Chondrocyte (in vitro differentiated cells): ENCODE measurements around the gene IL1R2. TPM values are rescaled to one million over a fixed set of nuclear protein-coding genes. Genes with fewer than 3 reads are reported as not detected.

ENCODE experiments used
- DNase-seq: peaks from one replicate; pipeline ENCODE4 v3.0.0; 2021; ENCODE audit warnings: mixed read lengths, low spot score
- H3K27ac Mint-ChIP-seq: one replicate; pipeline ENCODE4 v1.8.0; 2021; ENCODE audit warnings: mild to moderate bottlenecking, moderate library complexity, mixed read lengths; ENCODE audit not compliant: unreplicated experiment
- H3K27me3 Mint-ChIP-seq: 2 replicates; pipeline ENCODE4 v1.8.0; 2021; ENCODE audit warnings: low read depth, mixed read lengths
- H3K36me3 Mint-ChIP-seq: 2 replicates; pipeline ENCODE4 v1.8.0; 2021; ENCODE audit warnings: low read depth, mixed read lengths
- H3K4me1 Mint-ChIP-seq: 2 replicates; pipeline ENCODE4 v1.8.0; 2021; ENCODE audit warnings: low read depth, mild to moderate bottlenecking, mixed read lengths
- H3K4me3 Mint-ChIP-seq: one replicate; pipeline ENCODE4 v1.8.0; 2021; ENCODE audit warnings: mild to moderate bottlenecking, moderate library complexity, mixed read lengths; ENCODE audit not compliant: unreplicated experiment
- H3K9me3 Mint-ChIP-seq: 2 replicates; pipeline ENCODE4 v1.8.0; 2021; ENCODE audit warnings: low read depth, mixed read lengths
- CTCF ChIP-seq: fragments of 200-600 bp; sonication (generic); IDR thresholded peaks from 2 replicates; pipeline ENCODE4 v1.5.0; 2021; ENCODE audit warnings: antibody characterized with exemption, mild to moderate bottlenecking, moderate library complexity
- total RNA-seq: library from RNA; stranded (reverse); gene quantifications from 3 replicates; pipeline ENCODE4 v1.2.1, GENCODE V29; 2021

IL1R2 gene
- total RNA-seq, 1 donor from 2014 or later = not detected

DNA sequence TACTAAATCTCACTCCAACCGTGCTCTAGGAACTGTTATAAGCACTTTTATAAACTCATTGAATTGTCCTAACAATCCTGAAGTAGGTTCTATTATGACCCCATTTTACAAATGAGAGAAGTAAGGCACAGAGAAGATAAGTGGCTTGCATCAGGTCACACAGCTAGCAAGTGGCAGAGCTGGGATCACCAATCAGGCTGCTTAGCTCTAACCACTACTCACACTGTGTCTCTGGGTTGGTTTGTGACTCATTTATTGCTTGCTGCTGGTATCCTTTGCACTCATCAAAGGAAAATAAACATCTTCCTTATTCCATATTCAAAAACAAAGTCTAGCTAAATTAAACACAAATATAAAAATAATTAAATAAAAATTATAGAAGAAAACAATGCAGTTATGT is 42.5 kb upstream of the IL1R2 start:
- H3K4me1 Mint-ChIP-seq = no peaks in the 10 kb centered on the region
- DNase-seq = no peak
- peaks cover 5% of the 10 kb centered on the region for H3K27me3 Mint-ChIP-seq
- no peak for TF ChIP-seq CTCF
- H3K9me3 Mint-ChIP-seq = peaks cover 11% of the 10 kb centered on the region
- no peak overlapping the region for H3K27ac Mint-ChIP-seq
- no peak overlapping the region for H3K4me3 Mint-ChIP-seq
- H3K36me3 Mint-ChIP-seq = no peaks in the 10 kb centered on the region

GRCh38 chr2:101951296-101951695 is 40.5 kb upstream of the IL1R2 start:
- Mint-ChIP-seq H3K4me3 (no peak overlapping the region), H3K36me3 (no peaks in the 10 kb centered on the region)

DNA sequence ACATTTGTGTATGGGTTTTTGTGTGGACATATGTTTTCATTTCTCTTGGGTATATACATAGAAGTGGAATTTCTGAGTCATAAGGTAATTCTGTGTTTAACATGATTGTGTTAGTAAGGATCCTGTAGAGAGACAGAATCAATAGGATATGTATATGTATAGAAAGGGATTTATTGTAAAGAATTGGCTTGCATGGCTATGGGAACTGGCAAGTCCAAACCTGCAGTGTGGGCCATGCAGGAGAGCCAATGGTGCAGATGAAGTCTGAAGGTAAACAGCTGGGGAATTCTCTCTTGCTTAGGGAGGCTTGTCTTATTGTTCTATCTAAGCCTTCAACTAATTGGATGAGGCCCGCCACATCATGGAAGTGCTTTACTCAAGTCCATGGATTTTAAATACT is 39.2 kb upstream of the IL1R2 start:
- no peak overlapping the region for H3K4me3 Mint-ChIP-seq
- peaks cover 11% of the 10 kb centered on the region for H3K9me3 Mint-ChIP-seq
- no peaks in the 10 kb centered on the region for H3K4me1 Mint-ChIP-seq
- H3K36me3 Mint-ChIP-seq = no peaks in the 10 kb centered on the region
- no peak for DNase-seq
- no peak overlapping the region for H3K27ac Mint-ChIP-seq
- no peak for TF ChIP-seq CTCF
- H3K27me3 Mint-ChIP-seq = no peaks in the 10 kb centered on the region

More at GRCh38 chr2:101951296-101951695, 40.5 kb upstream of the IL1R2 start:
- no peak for TF ChIP-seq CTCF
- H3K9me3 Mint-ChIP-seq = peaks cover 11% of the 10 kb centered on the region
- no peaks in the 10 kb centered on the region for H3K4me1 Mint-ChIP-seq
- DNase-seq = no peak
- no peak overlapping the region for H3K27ac Mint-ChIP-seq
- H3K27me3 Mint-ChIP-seq = no peaks in the 10 kb centered on the region

DNA sequence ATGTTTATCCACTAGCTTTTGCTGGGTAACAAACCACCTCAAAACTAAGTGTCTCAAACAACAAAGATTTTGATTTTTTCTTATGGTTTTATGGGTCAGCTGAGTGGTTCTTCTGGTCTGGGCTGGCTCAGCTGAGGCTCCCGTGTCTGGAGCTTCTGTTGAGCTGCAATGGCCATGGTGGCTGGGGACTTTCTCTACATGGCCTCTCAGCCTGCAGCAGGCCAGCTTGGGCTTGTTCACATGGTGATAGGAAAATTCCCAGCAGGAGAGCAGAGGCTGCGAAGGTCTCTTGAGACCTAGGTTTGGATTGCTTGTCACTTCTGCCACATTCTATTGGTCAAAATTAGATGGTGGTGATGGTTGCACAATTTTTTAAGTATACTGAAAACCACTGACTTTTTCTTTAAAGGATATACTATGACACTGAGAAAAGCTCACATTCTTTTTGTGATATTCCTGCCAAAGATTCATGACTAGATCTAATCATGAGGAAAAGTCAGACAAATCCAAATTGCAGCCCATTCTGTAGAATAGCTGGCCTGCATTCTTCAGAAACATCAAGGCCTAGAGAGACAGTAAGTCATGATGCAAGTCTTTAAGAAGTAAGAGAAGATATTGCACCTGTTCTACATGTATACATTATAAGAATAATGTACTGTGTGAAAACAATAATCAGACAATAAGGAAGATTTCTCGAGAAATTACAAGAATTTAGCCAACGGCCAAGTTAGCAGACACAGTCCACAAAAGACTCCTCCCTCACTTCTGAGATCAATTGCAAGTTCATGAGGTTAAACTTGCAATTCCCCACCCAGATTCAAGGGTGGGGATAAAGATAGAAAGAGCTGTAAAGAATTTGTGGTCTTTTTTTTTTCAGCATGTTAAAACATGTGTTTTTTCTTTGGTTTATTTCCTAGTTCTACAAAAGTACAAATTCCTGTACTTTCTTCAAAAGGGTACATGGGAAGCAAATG is 35.0 kb upstream of the IL1R2 start:
- no peaks in the 10 kb centered on the region for H3K36me3 Mint-ChIP-seq

DNA sequence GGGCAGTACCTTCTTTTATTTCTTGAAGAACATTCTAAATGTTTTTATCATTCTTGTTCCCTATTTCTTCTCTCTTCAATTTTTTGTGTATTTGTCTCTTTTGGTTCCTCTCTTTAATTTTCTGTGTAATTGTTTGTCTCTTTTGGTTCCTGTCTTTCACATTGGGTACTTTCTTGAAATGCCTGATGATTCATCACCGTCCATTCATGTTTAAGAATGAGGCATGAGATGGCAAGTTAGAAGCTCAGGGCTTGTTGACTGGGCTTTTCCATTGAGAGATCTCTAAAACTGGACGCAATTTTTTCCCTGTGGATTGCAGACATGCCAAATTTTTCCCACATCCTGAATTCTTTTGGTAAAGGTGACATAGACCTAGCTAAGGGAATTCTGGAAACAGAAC is 33.7 kb upstream of the IL1R2 start:
- Mint-ChIP-seq H3K4me1 (peaks cover 16% of the 10 kb centered on the region), H3K27ac (no peak overlapping the region), H3K27me3 (no peaks in the 10 kb centered on the region), H3K36me3 (no peaks in the 10 kb centered on the region), H3K4me3 (no peak overlapping the region), H3K9me3 (peaks cover 2% of the 10 kb centered on the region)
- TF ChIP-seq CTCF = no peak
- DNase-seq = no peak

More for the DNA sequence above, 35.0 kb upstream of the IL1R2 start:
- H3K4me1 Mint-ChIP-seq = peaks cover 13% of the 10 kb centered on the region
- DNase-seq = no peak
- no peak overlapping the region for H3K27ac Mint-ChIP-seq
- no peak for TF ChIP-seq CTCF
- no peaks in the 10 kb centered on the region for H3K27me3 Mint-ChIP-seq
- H3K4me3 Mint-ChIP-seq = no peak overlapping the region
- H3K9me3 Mint-ChIP-seq = peaks cover 5% of the 10 kb centered on the region
